Measurements from ENCODE around the gene CR2.

DNA sequence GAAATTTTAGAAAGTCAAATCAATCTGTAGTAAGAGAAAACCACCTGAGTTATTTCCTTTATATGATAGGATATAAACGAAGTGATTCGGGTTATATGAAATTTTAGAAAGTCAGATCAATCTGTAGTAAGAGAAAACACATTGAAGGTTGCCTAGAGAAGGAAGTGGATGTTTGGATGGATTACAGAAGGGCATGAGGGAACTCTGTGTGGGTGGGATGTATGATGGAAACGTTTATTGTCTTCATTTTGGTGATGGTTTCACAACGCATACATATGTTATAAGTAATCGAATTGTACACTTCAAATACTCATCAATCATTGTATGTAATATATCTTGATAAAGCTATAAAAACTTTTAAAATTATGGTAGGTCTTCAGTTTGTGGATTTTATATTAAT is 46.9 kb downstream of the CR2 start:
- TF ChIP-seq, protein P1, sequence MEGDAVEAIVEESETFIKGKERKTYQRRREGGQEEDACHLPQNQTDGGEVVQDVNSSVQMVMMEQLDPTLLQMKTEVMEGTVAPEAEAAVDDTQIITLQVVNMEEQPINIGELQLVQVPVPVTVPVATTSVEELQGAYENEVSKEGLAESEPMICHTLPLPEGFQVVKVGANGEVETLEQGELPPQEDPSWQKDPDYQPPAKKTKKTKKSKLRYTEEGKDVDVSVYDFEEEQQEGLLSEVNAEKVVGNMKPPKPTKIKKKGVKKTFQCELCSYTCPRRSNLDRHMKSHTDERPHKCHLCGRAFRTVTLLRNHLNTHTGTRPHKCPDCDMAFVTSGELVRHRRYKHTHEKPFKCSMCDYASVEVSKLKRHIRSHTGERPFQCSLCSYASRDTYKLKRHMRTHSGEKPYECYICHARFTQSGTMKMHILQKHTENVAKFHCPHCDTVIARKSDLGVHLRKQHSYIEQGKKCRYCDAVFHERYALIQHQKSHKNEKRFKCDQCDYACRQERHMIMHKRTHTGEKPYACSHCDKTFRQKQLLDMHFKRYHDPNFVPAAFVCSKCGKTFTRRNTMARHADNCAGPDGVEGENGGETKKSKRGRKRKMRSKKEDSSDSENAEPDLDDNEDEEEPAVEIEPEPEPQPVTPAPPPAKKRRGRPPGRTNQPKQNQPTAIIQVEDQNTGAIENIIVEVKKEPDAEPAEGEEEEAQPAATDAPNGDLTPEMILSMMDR (IDR thresholded peaks at IDR 0.05): no peak
- TF ChIP-seq EZH2phosphoT487 (IDR thresholded peaks at IDR 0.05): no peak
